SH-SY5Y (cell line): Measurements from ENCODE around the gene HOXA13.

Experiments used
- GATA2 ChIP-seq: IDR thresholded peaks from 2 replicates; pipeline ENCODE4 v1.6.1; 2011; ENCODE audit warnings: mild to moderate bottlenecking, low read depth, low read length
- GATA3 ChIP-seq: IDR thresholded peaks from 2 replicates; pipeline ENCODE4 v1.6.1; 2011; ENCODE audit warnings: low read depth, mild to moderate bottlenecking, low read length, moderate library complexity

HOXA13 gene

DNA sequence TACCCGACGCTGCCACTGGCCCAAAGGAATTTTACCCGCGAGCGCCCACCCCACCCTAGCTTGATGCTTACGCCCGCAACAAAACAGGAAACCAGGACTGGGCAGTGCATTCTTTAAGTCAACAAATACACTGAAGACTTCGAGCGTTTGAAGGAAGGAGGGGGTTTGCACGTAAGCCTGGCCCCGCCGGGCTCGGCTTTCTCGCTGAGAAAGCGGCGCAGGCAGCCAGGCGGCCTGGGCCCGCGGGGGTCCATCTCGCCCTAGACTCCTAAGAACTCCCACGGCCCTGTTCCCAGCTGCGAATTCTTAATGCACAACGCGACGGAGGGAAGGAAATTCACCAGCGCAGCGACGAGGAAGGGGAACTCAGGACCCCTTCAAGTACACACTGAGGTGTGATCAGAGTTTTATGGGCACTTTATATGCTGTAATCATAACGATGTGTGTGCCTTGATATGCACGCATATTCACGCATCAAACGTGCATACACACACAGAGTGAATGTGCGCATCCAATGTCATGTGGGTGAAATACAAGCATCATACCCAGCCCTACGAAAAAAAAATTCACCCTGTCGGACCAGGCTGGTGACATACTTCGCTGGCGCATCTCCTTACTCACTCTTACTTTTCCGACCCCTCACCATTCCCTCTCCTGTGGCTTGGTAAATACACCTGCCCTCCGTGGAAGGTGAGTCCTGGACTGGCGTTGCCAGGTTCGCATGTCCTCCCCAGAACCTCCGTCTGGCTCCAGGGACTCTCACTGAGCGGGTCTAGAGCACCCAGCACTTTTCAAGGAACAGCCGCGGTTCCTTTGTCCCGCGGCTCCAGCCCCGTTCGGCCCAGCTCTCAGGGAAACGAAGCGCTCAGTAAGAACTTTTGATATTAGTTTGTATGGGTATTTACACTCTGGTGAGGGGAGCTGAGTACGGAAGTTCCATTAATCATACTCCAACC, 5.7 kb upstream of the HOXA13 start:
- no peak for TF ChIP-seq GATA2
- no peak for TF ChIP-seq GATA3

DNA sequence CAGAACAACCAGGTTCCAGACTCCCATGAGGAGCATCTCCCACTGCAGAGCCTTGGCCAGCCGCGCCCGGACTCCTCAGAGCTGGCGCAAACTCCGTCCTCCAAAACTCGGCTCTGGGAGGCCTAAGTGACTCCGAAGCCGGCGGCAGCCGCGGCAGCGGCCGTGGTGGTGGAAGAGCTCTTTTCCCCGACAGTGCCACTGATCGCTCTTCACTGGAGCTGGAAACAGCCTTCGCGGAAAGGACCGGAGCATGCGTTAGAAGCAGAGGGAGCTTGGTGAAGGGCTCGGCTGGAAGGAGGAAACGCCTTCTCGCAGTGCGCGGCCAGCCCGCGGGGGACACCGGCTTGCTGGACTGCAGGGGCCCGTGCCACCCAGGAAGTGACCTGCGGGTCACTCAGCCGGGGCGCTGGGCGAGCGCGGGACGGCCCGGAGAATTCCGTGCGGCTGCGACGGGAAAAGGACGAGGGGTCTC, 5.0 kb upstream of the HOXA13 start:
- TF ChIP-seq GATA3: no peak
- TF ChIP-seq GATA2: no peak

DNA sequence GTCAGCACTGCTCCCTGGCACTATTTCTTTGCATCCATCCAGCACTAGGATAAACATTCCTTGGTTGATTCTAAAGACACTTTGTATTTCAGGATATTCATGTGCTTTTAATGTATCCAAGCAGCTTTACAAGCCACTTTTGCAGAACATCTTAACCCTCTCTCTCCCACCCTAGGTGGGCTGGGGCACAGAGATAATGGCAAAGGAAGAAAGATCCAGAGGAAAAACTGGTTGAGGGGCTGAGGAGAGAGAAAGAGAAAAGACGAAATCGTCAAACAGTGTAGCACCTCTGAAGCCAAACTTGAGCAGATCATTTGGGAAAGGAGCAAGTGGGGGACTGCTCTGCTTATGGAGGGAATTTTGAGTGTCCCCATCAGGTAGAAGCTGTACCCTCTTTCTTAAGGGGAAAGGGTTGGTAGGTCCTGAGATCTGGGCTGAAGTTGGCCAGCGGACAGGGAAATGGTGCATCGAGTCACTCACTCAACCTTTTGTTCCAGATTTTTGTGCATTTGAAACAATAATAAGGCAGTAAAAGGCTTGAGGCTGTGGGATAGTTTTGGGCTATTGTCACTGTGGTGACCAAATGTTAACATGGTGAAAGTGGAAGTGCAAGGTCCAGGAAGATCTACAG, 4.2 kb upstream of the HOXA13 start:
- no peak for TF ChIP-seq GATA3

DNA sequence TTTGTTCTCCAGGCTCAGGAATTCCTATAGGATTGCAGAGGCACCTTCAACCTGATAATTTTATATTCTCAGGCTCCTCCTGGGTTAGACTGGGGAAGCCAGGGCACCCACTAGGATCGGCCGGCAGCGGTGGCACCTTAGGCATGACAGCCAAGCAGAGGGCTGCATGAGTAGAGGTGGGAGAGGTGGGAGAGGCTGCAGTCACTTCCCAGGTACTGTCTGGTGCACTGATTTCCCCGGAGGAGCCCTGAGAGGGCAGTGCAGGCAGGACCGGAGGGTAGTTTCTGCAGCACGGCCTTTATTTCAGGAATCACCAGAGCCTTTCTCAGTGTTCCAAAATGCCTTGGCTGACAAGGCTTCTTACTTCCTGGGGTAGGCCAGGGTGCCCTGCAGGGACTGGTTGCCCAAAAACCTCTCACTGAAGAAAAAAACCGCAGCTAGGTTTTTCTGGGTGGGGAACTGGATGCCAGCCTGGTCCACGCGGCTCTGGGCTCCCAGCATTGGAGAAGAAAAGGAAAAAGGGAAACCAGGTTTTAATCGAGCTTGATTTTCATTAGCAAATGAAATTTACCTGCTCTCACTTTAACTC, 3.6 kb upstream of the HOXA13 start:
- no peak for TF ChIP-seq GATA3
- no peak for TF ChIP-seq GATA2

DNA sequence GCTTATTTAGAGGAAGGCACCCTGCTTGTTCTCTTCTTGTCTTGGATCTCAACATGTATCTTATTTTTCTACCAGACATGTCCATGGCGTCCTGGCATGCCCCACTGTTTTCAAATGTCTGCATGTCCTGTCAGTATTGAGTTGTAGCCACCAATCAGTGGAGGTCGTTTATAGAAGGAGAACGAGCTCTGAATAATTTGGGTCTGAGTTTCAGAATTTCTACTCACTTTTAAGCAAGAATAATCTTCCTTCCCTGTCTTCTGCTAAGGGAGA, 2.9 kb upstream of the HOXA13 start:
- TF ChIP-seq GATA2: no peak
- no peak for TF ChIP-seq GATA3

DNA sequence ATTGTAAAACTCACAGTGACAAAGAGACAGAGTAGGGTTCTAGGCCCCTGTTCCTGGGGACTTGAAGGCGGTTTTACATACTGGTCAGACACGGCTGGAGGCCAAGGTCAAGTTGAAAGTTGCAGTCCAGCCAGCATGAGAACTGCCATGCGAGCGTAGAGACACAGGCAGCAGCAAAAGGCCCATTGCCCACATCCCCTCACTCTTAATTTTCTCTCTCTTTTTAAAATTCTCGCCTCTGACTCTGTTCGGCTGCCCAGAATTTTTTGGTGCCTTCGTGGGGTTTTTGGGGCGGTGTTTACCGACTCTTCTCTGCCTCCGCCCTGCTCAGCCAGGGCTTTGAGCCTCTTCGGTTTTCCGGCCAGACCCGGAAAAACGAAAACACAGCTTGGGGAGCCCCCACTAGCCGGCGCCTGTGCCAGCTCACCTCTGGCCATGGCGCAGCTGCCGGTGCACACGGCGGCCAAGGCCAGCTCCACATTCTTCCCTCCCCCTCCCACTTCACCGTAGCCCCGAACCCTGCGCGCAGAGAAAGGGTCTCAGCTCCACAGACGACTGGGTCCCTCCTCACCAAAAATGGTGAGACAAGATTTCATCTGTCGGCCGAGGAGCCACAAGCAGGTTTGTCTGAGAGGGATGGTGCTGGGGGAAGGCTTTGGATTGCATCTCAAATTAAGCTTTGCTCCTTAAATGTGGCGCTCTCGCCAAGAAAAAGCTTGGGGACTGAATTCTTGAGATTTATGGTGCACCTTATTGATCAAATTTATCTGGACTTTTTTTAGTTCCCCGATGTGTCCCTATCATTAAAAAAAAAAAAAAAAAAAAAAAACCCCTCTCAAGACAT, 2.3 kb upstream of the HOXA13 start:
- no peak for TF ChIP-seq GATA3
- TF ChIP-seq GATA2: no peak

DNA sequence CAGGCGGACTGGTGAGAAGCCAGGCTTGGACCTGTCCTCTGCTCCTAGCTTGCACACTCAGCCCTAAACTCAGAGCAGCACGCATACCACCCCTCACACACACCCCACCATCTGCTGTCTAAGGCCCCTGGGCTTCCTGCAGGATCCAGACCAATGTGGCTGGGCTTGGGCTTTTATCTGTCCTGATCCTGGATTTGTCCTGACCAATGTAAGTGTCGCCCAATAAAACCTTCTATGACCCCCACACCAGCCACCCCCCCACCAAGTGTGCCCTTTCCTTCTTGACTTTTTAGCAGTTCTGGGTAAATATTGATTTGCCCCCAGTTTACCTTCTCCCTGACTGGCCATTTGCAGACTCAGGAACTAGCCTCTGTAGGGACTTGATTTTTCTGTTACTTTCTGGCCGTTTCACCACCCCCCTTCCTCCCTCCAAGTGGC, 1.7 kb upstream of the HOXA13 start:
- TF ChIP-seq GATA2 (no peak), GATA3 (no peak)

DNA sequence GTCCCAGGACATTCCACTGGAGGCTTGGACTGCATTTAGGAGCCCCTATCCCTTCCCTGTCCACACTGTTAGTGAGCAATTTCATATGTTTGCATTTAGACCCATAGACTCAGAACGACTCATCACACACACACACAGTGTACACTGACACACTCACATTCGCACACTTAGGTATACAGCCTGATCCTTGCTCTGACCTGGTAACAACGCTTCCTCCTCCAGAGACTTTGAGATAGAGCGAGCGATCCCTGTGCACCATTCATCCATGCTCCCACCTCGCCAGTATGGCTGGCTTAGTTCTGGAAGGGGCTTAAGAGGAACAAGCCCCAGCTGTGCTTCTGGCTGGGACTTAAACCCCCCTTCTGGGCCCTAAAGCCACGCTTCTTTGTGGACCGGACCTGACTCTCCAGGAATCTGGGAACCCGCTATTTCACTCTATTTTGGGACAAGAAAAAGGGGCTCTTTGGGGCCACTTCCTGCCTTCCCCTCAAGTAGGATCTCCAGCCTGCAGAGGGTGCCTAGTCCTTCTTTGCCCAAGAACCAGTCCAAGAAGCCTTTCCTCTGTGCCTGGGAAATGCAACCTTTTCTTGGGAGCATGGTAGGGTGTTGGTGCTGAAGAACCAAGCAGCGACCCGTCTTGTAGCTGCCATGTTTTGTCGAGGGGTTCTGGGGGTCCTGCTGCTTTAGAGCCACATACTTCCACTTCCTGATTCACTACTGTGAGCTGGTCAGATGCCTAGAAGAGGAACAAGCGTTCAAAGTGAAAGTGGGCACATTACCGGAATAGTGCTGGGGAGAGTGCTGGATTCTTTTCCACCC, 1.1 kb upstream of the HOXA13 start:
- TF ChIP-seq GATA2: no peak
- TF ChIP-seq GATA3: no peak

DNA sequence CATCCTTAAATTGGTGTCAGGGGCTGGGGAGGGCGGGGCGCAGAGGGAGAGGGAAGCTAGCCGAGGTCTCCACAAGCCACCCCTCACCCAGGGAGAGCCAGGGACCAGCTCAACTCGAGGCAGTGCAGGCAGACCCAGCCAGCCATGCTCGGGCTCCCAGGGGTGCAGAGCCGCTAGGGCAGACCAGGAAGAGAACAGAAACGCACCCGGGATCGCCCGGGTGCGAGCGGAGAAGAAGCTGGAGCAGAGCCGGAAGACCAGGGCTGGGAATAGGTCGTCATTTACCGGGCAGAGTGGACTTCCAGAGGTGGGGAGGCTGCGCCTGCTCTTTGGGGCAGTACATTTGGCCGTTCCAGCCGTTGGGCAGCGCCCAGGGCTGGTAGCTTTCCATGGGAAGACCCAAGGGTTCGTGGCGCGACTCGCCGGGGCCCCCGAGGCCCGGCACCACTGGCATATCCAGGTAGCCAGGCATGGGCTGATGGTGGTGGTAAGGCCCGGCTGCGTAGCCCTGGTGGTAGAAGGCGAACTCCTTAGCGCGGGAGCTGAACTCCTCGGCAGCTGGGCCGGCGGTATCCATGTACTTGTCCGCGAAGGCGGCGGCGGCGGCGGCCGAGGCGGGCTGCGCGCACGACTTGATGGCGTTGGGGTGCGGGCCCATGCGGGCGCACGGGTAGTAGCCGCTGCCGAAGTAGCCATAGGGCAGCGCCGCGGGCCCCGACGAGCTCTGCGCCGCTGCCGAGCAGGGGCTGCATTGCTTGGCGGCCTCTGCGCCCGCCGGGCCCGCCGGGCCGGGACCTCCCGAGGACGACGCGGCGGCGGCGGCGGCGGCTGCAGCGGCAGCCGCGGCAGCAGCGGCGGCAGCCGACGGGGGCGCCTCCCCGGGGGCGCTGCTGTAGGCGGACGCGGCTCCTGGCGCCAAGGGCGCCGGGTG, 755 bp downstream of the HOXA13 start:
- TF ChIP-seq GATA3 (no peak), GATA2 (no peak)

DNA sequence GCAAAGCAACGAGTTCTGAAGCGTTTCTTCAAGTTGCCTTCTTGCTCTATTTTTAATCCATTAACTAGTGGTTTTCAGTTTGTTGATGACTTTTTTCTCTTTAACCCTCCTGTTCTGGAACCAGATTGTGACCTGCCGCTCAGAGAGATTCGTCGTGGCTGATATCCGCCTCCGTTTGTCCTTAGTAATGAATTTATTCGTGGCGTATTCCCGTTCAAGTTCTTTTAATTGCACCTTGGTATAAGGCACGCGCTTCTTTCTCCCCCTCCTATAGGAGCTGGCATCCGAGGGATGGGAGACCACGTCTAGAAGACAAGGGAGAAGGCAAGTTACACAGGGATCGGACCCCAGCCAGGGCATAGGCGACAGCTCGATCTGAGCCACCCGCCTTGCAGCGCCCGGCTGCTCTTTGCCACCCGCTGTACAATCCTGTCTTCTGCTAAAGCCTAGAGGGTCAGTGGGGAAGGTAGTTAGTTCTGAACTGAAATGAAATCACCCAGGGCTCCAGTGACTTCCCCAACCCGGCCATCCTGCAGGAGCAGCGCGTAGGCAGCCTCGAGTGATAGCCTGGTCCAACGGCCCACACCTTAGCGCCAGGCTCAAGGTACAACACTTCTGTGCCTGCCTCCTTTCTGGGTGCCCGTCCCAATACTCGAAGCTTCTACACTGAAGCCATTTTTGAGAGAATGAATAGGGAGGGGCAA, 1.6 kb downstream of the HOXA13 start:
- no peak for TF ChIP-seq GATA2
- no peak for TF ChIP-seq GATA3

DNA sequence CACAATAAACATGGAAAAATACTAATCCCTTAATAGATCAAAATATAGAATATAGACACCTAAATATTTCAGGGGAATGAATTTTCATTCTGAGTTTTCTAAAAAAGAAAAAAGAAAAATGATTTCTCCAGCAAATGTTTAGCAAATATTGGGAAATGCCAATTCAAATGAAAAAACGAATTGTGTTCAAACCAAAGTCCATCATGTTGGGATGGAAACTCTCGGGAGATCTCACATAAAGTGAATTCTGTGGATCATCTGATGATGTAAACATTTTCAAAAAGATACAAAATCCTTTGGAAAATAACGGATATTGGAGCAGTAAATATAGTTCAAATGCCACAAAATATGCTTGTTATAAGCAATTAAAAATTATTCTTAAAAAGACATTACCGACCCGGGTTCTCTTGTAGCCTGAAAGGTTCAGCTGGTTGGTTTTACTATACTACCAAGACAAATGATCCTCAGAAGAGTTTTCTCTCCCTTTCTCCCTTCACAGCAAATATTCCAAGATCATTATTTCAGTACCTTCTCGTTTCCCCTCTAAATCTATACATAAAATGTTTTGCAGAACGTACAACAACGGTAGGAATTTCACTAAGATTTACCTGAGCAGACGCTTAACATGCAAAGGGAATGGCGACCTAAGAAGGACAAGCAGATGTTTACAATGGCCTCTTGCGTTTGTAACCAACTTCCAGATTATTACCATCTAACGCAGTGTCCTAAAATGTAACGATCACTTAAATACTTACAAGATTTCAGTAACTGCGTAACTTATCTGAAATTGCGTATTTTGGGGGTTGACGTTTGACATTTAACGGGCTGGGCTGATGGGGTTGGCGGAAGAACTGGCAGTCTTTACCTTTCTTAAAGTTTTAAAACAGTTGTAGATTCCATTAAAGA, 2.5 kb downstream of the HOXA13 start:
- TF ChIP-seq GATA3: no peak
- no peak for TF ChIP-seq GATA2
